Measurements from ENCODE around the gene TBC1D22B.
"Not testable (repeated sequence)": the region's sequence is repeated elsewhere in the genome, so short reads cannot be mapped to it uniquely, and the experiment has no call there.

TBC1D22B gene

GRCh38 chr6:37317312-37318038, 59.9 kb downstream of the TBC1D22B start:
- DNase-seq (ENCODE audit: insufficient read length, low spot score), result no peak
- no peak for FAIRE-seq

GRCh38 chr6:37319156-37319555, 61.6 kb downstream of the TBC1D22B start:
- no peak for FAIRE-seq
- DNase-seq (ENCODE audit: insufficient read length, low spot score), result no peak

GRCh38 chr6:37319856-37320480, 62.4 kb downstream of the TBC1D22B start:
- no peak for DNase-seq (ENCODE audit: insufficient read length, low spot score)
- no peak for FAIRE-seq

- DNase-seq (ENCODE audit: insufficient read length, low spot score), result no peak
- no peak for FAIRE-seq
Observed at GRCh38 chr6:37320646-37321045, 63.1 kb downstream of the TBC1D22B start.

DNA sequence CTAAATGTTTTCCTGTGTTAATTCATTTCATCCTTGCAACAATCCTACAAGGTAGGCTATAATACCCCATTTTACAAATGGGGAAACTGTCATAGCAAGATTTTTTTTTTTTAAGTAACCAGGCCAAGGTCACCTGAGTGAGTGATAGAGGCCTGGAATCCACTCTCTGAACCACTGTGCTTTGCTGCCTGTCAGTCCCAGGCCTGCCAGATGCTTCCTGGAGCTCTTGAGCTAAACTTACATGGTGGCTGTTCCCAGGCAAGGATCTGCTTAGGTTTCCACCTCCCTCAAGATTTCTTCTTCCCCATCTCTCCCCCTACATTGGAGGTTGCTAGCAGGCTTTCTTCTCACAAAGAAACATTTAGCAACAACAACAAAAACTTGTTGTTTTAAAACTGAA, 63.5 kb downstream of the TBC1D22B start:
- FAIRE-seq (no peak), DNase-seq (ENCODE audit: insufficient read length, low spot score) (no peak)

DNA sequence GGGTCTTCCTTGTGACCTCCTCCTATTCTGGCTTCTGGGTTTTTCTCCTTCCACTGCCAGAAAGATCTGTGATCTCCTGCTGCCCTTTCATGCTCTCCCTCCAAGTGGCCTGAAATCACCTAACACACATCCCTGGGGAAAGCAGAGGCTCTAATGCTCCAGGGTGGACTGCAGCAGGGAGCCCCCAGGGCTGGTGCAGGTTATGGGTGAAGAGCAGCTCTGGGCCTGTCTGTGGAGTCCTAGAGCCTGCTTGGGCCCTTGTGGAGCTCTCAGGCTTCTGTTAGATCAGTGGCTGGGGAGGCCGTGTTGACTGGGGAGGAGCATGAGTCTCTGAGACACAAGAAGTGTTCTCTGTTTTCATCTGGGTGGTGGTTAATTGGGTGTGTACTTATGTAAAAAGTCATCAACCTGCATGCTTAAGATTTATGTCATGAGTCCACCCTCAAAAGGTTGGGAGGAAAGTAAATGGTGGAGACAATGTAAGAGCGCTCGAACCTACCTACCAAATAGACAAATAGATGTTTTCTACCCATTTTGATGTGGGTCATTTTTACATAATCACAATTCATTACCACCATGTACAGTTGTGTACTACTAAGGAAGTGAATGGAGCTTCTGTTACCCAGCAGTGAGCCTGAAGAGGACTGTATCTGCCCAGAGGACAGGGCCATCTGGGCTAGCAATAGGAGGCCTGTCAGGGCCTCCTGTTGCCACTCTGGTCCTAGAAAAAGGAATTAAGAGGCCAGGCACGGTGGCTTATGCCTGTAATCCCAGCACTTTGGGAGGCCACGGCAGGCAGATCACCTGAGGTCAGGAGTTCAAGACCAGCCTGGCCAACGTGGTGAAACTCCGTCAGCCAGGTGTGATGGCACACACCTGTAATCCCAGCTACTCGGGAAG, 64.2 kb downstream of the TBC1D22B start:
- FAIRE-seq (no peak), DNase-seq (ENCODE audit: insufficient read length, low spot score) (no peak)

DNA sequence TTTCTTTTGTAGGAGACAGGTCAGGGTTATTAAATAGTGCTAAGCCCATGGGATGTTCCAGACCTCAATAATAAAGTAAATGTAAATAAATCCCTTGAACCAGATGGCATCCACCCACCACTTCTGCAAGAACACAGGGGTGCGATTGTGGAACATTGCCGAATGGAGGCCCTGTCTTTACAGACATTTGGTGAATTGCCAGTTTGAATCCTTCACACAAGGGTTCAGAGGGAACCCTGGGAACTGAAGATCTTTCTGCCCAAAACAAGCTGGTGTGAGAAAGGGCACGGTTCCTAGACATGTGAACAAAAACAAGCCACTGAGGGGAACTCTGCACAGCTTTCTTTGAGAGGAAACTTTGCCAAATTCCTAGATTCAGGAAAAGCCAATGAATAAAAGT, 66.0 kb downstream of the TBC1D22B start:
- no peak for FAIRE-seq
- no peak for DNase-seq (ENCODE audit: insufficient read length, low spot score)

DNA sequence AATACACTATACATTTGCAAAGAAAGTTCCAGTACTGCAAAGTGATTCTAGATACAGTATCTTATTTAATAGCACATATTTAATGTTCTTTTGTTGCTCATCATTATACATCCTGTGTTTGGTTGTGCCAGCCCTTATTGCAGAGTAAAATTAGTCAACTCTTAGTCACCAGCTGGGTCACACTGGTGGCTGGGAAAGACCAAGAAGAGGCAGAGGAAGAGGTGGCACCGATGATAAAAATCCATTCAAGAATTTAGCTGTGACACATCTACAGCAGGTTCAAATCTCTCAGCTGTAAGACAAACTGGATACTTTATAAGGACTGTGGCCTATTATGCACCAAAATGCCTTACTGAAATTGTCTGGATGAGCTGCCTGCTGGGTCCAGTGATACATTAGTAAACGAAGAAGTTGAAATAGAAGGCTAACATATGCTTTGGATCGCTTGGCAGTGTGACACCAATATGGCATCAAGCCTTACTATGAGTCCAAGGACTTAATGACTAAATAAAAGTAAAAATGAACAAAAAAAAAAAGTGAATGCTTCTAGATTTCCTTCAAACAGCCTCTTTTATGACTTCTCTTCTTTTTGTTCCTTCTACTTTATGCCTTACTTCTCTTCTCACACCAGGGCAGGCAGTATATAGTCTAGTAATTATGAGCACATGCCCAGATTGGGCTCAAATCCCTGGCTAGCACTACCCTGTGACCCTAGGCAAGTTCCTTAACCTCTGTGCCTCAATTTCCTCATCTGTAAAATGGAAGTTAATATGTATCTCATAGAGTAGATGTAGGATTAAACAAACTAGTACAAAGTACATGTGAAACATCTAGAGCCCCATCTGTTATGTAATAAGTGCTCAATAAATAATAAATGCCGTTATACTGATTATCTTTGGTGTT, 66.8 kb downstream of the TBC1D22B start:
- DNase-seq (ENCODE audit: insufficient read length, low spot score) (no peak), FAIRE-seq (no peak)

DNA sequence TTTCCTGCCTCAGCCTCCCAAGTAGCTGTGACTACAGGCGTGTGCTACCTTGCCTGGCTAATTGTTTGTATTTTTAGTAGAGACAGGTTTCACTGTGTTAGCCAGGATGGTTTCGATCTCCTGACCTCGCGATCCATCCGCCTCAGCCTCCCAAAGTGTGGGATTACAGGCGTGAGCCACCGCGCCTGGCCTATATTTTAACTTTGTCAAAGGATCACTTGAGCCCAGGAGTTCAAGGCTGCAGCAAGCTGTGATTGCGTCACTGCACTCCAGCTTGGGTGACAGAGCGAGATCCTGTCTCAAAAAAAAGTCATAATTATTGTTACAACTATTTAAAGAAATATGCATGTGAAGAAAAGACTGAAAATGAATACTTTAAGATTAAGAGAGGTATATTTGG, 72.8 kb downstream of the TBC1D22B start:
- not testable (repeated sequence) for FAIRE-seq; DNase-seq (ENCODE audit: insufficient read length, low spot score)

DNA sequence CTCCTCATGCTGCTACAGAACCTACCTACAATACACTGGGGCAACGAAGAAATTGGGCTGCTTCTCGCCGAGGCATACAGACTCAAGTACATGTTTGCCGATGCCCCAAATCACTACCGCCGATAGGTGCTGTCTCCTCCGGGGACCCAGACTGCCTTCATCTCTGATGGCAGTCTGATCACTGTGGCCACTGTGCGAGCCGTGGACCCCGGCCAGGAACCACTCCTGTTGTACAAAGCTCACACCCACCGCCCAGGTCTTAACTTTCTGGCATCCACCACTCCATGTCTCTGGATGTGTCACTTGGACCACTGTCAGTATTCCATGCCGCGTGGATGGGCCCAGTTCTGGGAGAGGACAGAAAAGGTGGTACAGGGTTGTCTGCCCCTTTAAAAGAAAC, 73.5 kb downstream of the TBC1D22B start:
- no peak for FAIRE-seq
- no peak for DNase-seq (ENCODE audit: insufficient read length, low spot score)

DNA sequence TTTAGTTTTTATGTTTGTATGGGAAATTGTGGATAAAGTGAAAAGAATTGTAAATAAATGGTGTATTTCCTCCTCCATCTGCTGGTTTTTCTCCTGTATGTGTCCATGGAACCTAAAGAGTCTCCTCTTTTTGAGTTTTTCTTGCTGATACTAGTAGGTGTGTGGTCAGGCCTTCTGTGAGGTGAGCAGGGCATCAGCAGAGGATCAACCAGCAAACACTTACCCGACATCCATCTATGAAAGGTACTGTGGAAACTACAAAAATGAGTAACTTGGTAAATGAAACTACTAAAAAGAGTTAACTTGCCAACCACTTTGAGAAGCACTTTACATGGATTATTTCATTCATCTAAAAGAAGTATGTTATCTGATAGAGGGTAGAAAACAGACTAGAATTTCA, 75.3 kb downstream of the TBC1D22B start:
- DNase-seq (ENCODE audit: insufficient read length, low spot score) (no peak), FAIRE-seq (no peak)

DNA sequence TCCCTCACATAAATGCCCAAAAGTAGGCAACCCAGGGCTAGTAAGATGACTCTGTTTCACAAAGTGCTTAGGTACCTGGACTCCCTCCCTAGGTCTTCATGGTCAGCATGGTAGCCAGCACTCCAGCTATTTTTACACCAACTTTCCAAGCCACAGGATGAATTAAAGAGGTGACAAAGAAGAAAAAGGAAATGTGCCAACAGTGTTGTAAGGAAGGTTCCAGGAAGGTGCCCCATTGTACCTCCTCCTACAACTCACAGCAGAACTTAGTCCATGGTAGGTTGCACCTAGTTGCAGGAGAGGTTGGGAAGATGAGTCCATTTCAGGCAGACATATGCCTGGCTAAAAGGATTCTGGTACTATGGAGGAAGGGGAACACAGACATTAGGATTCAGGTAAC, 76.5 kb downstream of the TBC1D22B start:
- FAIRE-seq, result no peak
- no peak for DNase-seq (ENCODE audit: insufficient read length, low spot score)

GRCh38 chr6:37338317-37338716, 80.7 kb downstream of the TBC1D22B start:
- not testable (repeated sequence) for DNase-seq (ENCODE audit: insufficient read length, low spot score); FAIRE-seq

DNA sequence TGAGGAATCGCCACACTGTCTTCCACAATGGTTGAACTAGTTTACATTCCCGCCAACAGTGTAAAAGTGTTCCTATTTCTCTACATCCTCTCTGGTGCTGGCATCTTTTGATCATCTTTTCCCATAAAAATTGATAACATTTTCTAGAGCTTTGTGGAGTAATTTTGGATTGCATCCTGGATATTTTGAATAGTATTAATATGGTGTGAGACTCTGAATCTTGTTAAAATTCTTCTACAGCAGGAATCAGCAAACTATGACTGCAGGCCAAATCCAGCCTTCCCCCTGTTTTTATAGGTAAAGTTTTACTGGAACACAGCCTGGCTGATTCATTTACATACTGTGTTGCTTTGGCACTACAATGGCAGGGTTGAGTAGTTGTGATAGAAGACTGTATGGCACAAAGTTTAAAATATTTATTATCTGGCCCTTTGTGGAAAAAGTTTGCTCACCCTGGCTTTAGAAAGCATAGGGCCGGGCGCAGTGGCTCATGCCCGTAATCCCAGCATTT, 81.2 kb downstream of the TBC1D22B start:
- FAIRE-seq, result no peak
- DNase-seq (ENCODE audit: insufficient read length, low spot score), result no peak

- FAIRE-seq, result no peak
- no peak for DNase-seq (ENCODE audit: insufficient read length, low spot score)
Observed at GRCh38 chr6:37339741-37340638, 82.4 kb downstream of the TBC1D22B start.

DNA sequence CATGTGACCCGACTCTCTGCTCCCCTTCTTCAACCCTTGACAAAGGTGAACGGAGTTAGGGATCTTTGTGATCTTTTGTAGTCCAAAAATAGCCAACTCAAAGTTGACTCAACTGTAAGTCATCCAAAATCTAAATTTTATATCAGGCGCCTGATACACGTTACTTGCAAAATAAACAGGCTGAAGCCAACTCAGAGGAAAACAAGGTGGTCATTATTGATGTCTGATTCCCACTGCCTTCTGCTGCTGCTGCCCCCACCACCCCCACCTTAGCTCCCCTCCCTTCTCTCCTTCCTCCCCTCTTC, 83.0 kb downstream of the TBC1D22B start:
- DNase-seq (ENCODE audit: insufficient read length, low spot score) (no peak), FAIRE-seq (no peak)

GRCh38 chr6:37343248-37343647, 85.7 kb downstream of the TBC1D22B start:
- FAIRE-seq (no peak), DNase-seq (ENCODE audit: insufficient read length, low spot score) (no peak)

DNA sequence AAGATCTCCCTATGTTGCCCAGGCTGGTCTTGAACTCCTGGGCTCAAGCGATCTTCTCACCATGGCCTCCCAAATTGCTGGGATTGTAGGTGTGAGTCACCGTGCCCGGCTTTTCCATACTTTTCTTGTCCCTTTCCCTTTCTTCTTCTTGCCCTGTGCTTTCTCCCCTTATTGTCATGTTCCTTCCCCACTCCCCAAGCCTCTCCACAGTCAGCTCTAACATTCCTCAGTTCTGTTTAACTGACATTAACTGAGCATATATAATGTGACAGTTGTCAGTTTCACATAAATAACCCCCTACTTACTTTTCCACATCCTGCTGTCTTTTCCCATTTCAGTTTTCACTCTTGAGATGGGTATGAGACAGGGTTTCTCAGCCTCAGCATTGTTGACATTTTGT, 86.7 kb downstream of the TBC1D22B start:
- DNase-seq (ENCODE audit: insufficient read length, low spot score), result no peak
- FAIRE-seq, result no peak

DNA sequence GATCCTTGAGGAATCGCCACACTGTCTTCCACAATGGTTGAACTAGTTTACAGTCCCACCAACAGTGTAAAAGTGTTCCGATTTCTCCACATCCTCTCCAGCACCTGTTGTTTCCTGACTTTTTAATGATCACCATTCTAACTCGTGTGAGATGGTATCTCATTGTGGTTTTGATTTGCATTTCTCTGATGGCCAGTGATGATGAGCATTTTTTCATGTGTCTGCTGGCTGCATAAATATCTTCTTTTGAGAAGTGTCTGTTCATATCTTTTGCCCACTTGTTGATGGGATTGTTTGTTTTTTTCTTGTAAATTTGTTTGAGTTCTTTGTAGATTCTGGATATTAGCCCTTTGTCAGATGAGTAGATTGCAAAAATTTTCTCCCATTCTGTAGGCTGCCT, 88.2 kb downstream of the TBC1D22B start:
- not testable (repeated sequence) for DNase-seq (ENCODE audit: insufficient read length, low spot score); FAIRE-seq
